Nephron progenitor cell (in vitro differentiated cells): ENCODE data around the gene ZSWIM9.

Experiments used
- DNase-seq: peaks from one replicate; pipeline ENCODE4 v3.0.0; 2021
- H3K27ac Mint-ChIP-seq: 2 replicates; pipeline ENCODE4 v1.8.0; 2021; ENCODE audit warnings: mild to moderate bottlenecking, moderate library complexity, mixed read lengths
- H3K27me3 Mint-ChIP-seq: 2 replicates; pipeline ENCODE4 v1.8.0; 2021; ENCODE audit warnings: mild to moderate bottlenecking, low read depth, mixed read lengths; ENCODE audit not compliant: poor library complexity
- H3K36me3 Mint-ChIP-seq: 2 replicates; pipeline ENCODE4 v1.8.0; 2021; ENCODE audit warnings: low read depth, mixed read lengths
- H3K4me1 Mint-ChIP-seq: 2 replicates; pipeline ENCODE4 v1.8.0; 2021; ENCODE audit warnings: mixed read lengths
- H3K4me3 Mint-ChIP-seq: 2 replicates; pipeline ENCODE4 v1.8.0; 2021; ENCODE audit warnings: mild to moderate bottlenecking, moderate library complexity, mixed read lengths
- H3K9me3 Mint-ChIP-seq: 2 replicates; pipeline ENCODE4 v1.8.0; 2021; ENCODE audit warnings: mild to moderate bottlenecking, moderate library complexity, mixed read lengths
- CTCF ChIP-seq: fragments of 200-600 bp; sonication (generic); IDR thresholded peaks from 2 replicates; pipeline ENCODE4 v1.5.0; 2021; ENCODE audit warnings: antibody characterized with exemption

The ZSWIM9 gene

DNA sequence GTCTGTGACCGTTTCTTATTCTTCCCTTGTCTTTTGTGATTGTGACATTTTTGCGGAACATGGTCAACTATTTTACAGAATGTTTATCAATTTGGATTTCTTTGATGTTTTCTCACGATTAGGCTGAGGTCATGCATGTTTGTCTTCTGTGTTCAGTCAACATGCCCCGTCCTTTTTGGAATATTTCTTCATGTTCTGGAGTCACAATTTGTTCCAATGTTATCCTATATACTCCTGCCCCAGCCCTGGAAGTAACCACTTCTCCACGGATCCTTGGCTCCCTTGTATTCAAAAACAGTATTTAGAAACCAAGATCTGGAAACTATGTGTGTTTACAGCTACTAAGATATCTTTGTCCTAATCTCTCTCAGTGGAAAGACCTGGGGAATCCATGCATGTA is 75.6 kb downstream of the ZSWIM9 start:
- peaks cover 24% of the 10 kb centered on the region for H3K4me1 Mint-ChIP-seq
- no peak for TF ChIP-seq CTCF
- no peak overlapping the region for H3K27ac Mint-ChIP-seq
- H3K9me3 Mint-ChIP-seq: no peaks in the 10 kb centered on the region
- no peak overlapping the region for H3K4me3 Mint-ChIP-seq
- H3K36me3 Mint-ChIP-seq: peaks cover 71% of the 10 kb centered on the region
- H3K27me3 Mint-ChIP-seq: no peaks in the 10 kb centered on the region
- DNase-seq: no peak

DNA sequence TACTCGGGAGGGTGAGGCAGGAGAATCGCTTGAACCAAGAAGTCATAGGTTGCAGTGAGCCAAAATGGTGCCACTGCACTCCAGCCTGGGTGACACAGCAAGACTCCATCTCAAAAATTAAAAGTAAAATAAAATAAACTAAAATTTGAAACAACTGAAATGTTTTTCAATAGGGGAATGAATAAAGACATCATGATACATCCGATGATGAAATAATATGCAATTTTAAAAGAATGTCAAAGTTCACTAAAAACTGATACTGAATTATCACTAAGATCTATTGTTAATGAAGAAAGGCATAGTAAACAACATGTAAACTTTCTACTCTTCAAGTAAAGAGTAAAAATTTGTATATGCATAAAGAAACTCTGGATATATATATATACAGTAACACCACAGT is 76.7 kb downstream of the ZSWIM9 start:
- H3K27me3 Mint-ChIP-seq: no peaks in the 10 kb centered on the region
- no peak overlapping the region for H3K4me3 Mint-ChIP-seq
- H3K27ac Mint-ChIP-seq: no peak overlapping the region
- H3K4me1 Mint-ChIP-seq: peaks cover 32% of the 10 kb centered on the region
- no peaks in the 10 kb centered on the region for H3K9me3 Mint-ChIP-seq
- no peak for TF ChIP-seq CTCF
- DNase-seq: no peak
- peaks cover 72% of the 10 kb centered on the region for H3K36me3 Mint-ChIP-seq
